Measurements from ENCODE around the gene CDKN2B.

DNA sequence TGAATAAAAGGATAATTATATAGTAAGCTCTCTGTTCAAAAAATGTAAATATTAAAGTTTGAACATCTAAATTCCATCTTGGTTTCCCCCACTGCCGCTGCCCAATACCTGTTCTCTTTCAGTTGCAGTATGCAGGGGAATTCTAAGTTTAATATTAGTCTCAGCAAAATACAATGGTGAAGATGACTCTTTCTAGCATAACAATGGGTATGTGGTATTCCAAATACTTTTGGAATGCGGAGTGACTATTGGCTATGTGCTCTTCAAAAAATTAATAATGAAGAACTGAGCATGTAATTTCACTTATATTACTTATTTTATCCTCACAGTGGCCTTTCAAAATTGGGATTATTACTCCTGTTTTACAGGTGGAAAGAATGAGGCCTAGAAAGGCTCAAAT, 11.1 kb downstream of the CDKN2B start:
- TF ChIP-seq CTCF (IDR thresholded peaks at IDR 0.05) = no peak
- no peak for TF ChIP-seq EP300 (IDR thresholded peaks at IDR 0.05)
- no peak for TF ChIP-seq POLR2AphosphoS5 (IDR thresholded peaks at IDR 0.05)
